Measurements from ENCODE around the gene ANKMY1.

GRCh38 chr2:240472078-240472790, 85.6 kb downstream of the ANKMY1 start:
- TF ChIP-seq, protein P1, sequence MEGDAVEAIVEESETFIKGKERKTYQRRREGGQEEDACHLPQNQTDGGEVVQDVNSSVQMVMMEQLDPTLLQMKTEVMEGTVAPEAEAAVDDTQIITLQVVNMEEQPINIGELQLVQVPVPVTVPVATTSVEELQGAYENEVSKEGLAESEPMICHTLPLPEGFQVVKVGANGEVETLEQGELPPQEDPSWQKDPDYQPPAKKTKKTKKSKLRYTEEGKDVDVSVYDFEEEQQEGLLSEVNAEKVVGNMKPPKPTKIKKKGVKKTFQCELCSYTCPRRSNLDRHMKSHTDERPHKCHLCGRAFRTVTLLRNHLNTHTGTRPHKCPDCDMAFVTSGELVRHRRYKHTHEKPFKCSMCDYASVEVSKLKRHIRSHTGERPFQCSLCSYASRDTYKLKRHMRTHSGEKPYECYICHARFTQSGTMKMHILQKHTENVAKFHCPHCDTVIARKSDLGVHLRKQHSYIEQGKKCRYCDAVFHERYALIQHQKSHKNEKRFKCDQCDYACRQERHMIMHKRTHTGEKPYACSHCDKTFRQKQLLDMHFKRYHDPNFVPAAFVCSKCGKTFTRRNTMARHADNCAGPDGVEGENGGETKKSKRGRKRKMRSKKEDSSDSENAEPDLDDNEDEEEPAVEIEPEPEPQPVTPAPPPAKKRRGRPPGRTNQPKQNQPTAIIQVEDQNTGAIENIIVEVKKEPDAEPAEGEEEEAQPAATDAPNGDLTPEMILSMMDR (conservative IDR thresholded peaks at IDR 0.05; ENCODE audit: low read depth in 2 of 2): no peak
- no peak for TF ChIP-seq EZH2phosphoT487 (IDR thresholded peaks at IDR 0.05; ENCODE audit: unreplicated experiment)
- TF ChIP-seq POLR2AphosphoS5 (IDR thresholded peaks at IDR 0.05; ENCODE audit: low read depth): no peak
- TF ChIP-seq EZH2 (IDR thresholded peaks at IDR 0.05; ENCODE audit: low read depth, unreplicated experiment): no peak
- no peak for TF ChIP-seq CREB1 (CRISPR knock-in tag; IDR thresholded peaks at IDR 0.05; ENCODE audit: low read depth)
- no peak for TF ChIP-seq REST (IDR thresholded peaks at IDR 0.05; ENCODE audit: unreplicated experiment)
- TF ChIP-seq JUNB (IDR thresholded peaks at IDR 0.05; ENCODE audit: unreplicated experiment): no peak
- TF ChIP-seq ETS1 (IDR thresholded peaks at IDR 0.05): no peak
- TF ChIP-seq ZNF462 (CRISPR knock-in tag; IDR thresholded peaks at IDR 0.05): no peak
- TF ChIP-seq NANOG (IDR thresholded peaks at IDR 0.05; ENCODE audit: borderline replicate concordance): no peak
- no peak for TF ChIP-seq ZNF114 (CRISPR knock-in tag; IDR thresholded peaks at IDR 0.05)
- no peak for TF ChIP-seq ZNF331 (CRISPR knock-in tag; IDR thresholded peaks at IDR 0.05; ENCODE audit: low read depth)
- no peak for TF ChIP-seq STAT1 (IDR thresholded peaks at IDR 0.05; ENCODE audit: unreplicated experiment)
